Kidney tubule cell (primary cell): Measurements from ENCODE around the gene SNX9.
"Not testable (repeated sequence)": the region's sequence is repeated elsewhere in the genome, so short reads cannot be mapped to it uniquely, and the experiment has no call there.

Experiments used
- DNase-seq: peaks from one replicate; pipeline ENCODE4 v3.0.0-alpha.2; 2018; ENCODE audit warnings: low spot score

The SNX9 gene

DNA sequence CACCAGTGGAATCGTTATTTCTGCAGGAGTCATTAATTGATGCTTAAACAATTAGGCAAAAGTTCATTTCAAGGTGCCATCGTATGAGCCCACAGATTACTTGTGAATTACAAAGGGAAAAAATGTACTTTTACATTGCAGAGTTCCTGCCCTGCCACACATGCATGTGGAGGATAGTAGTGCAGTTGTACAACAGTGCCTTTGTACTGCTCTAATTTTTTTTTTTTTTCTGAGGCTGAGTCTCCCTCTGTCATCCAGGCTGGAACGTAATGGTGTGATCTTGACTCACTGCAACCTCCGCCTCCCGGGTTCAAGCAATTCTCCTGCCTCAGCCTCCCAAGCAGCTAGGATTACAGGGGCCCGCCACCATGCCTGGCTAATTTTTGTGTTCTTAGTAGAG, 132.6 kb downstream of the SNX9 start:
- DNase-seq = no peak

DNA sequence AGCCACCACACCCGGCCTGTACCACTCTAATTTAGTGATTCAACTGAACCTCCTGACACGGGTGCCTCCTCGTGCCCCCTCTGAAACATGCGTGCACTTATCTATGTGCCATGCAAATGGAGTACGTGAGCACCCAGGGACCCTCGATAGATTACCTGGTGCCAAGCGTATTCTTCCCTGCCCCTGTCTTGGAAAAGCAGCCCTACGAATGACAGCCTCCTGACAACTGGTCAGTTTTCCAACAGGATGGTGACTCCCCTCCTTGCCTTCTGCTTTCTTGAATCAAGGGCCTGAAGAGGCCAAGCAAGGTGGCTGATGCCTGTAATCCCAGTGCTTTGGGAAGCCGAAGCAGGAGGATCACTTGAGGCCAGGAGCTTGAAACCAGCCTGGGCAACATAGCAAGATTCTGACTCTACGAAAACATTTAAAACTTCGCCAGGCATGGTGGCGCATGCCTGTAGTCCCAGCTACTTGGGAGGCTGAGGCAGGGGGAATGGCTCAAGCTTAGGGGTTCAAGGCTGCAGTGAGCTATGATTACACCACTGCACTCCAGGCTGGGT, 133.2 kb downstream of the SNX9 start:
- DNase-seq = no peak

DNA sequence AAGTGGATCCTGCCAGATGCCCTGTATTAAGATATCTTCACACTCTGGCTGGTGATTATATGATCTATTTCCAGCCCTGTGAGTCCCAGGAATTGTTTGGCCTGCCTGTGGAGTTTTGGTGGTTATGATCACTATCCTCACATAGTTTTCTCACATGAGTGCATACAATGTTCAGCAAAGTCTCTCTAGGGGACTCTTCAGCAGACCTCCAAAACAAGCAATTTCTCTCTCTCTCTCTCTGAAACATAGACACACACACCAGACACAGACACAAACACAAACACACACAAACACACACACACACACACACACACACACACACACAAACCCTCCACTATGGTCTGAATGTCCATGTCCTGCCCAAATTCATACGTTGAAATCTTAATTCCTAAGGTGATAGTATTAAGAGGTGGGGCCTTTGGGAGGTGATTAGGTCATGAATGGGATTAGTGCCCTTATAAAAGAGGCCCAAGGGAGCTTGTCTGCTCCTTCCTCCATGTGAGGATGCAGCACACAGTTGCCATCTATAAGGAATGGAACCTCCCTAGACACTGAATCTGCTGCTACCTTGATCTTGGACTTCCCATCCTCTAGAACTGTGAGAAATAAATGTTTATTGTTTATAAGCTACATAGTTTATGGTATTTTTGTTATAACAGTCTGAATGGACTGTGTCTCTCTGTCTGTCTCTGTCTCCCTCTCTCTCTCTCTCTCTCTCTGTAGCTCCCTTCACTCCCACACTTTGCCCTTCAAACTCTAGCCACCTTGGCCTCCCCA, 136.6 kb downstream of the SNX9 start:
- no peak for DNase-seq

DNA sequence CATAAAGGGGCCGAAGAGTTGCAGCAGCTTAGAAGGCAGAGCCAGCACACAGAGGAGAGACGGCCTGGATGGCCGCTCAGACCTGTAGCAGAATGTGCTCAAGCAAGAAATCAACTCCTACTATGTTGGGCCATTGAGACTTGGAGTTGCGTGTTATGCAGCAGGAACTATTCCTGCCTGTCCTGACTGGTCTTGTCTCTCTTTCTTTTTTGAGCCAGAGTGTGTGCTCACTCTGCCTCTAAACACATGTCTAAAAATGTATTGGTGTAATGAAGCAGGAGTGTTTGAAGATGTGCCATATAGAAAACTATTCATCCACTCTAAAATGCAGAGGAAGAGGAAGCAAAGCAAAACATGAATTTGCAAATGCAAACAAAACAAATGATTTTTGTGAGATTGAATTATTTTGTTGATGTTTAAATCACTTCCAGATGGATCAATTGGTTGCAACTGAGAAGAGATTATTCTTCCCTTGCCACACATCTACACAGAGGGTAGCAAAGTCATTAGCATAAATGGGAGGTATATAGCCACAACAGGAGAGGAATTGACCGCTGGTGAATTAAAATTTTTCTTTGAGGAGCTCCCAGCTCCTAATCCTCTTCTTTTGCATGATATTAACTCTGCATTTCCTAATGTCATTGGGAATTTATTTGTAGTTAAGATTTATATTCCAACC, 138.2 kb downstream of the SNX9 start:
- DNase-seq = no peak

DNA sequence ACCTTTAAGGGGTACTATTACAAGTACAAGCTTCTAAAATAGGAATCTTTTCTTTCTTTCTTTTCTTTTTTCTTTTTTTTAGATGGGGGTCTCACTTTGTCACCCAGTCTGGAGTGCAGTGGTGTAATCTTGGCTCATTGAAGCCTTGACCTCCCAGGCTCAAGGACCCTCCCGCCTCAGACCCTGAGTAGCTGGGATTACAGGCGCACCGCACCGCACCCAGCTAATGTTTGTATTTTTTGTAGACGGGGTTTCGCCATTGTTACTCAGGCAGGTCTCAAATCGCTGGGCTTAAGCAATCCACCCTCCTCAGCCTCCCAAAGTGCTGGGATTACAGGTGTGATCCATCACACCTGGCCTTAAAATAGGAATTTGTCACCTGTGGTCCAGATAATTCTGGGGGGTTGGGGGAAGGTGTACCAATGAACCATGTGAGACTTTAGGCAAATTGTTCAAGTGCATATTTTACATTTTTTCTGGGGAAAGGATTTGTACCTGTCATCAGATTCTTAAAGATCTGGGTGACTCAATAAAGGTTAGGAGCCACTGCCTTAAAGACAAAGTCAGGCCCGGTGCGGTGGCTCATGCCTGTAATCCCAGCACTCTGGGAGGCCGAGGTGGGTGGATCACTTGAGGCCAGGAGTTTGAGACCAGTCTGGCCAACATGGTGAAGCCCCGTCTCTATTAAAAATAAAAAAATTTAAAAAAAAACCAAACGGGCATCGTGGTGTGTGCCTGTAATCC, 139.0 kb downstream of the SNX9 start:
- no peak for DNase-seq

DNA sequence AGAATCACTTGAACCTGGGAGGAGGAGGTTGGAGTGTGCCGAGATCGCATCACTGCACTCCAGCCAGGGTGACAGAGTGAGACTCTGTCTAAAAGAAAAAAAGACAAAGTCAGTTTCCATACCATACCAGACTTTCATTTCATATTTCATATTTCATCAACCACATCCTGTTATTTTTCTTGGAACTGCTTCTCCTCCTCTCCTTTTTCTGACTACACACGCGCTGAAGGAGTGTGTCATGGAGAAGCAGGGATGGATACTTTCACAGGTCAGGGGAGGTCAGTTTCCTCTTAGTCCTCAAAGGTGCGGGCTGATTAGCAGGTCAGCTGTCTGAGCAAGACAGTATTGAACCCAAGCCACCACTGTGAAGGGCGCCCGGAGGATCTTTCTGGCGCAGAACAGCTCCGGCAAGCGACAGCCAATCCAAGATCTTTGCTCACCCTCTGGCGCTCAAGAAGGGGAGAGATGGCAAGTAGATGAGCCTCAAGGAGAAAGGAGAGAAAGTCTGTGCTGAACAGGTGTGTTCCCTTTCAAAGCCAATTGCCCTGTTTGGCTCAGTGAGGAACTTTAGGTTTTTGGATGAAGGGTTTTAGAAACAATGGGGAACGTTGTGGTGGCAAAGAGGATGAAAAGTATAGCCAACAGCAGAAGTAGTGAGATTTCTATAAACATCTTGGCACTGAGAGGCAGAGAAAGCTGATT, 139.7 kb downstream of the SNX9 start:
- no peak for DNase-seq

DNA sequence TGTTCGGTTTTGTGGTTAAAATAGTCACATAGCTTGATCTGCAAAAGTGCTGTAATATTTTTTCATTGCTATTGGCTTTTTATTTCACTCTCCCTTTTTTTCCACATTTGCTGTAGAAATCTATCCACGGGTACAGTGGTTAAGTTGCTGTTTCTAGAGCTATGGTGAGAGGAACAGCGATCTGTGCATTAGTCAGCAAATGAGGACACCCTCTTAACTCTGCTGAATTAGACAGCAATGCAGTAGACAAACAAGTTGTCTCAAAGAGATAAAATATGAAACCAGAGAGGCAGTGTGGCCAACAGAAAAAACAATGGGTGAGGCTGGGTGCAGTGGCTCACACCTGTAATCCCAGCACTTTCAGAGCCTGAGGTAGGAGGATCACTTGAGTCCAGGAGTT, 141.1 kb downstream of the SNX9 start:
- DNase-seq = no peak

DNA sequence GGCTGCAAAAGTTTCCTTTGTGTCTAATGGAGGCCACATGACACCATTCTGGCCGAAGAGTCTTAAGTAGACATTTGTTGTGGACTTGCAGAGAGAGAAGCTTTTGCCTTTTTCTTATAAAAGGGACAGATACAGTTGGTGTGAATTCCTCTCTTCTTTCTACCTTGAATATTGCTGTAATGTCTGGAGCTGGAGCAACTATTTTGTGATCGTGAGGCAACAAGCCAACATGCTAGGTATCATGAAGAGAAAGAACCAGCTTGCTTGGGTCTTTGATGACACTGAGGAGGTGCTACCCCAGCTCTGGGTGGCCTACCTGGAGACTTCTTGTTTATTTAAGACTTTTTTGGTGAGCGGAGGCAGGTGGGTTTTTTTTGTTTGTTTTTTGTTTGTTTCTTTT, 142.3 kb downstream of the SNX9 start:
- DNase-seq = no peak

DNA sequence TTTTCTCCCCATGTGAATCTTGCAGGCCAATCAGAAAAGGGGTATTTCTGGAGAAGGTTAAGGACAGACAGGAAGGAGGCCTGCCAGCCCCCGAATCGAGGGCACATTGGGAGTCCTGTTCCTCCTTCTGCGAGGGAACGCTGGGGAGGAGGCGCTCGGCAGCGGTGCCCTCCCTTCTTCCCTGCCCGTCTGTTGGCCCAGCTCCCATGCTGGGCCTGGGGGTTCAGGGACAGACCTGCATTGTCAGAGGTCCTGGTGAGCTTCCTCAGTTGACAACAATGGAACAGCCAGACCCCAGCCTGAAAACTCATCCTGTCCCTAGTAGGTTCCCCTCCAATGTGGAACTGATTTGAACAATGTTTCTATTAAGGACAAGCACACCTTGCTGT, 143.5 kb downstream of the SNX9 start:
- DNase-seq = no peak

DNA sequence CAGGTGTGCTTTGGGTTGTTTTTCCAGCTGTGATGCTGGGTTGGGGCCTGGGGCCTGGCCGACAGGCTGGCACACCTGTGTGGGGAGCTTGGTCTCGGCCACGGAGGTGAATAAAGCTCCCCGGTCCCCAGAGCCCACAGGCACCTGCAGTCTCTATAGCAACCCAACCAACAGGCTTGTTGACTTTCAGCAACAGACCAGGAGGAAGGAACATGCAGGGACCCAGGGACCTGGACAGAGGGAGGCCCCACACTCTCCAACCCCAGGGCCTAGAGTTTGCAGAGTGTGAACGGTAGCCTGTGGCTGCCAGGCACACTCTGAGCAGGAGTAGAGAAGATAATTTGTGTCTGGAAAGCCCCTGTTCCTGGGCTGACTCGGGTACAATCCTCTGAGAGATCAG, 144.0 kb downstream of the SNX9 start:
- no peak for DNase-seq

DNA sequence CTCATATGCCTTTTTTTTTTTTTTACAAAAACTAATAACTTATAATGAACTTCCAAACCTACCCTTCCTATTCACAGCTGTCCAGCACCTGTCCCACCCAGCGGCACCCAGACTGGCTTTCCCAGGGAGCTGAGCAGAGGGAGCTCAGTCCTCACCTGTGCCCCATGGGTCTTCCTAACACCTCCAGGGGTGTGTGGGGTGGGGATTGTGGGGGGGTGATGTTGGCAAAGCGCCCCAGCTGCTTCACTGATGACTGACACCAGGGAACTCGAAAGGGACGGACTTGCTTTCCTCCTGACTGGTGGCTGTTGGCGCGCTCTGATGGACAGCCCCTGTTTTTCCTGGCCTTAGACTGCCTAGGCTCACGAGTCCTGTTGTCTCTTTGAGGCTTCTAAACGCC, 144.4 kb downstream of the SNX9 start:
- DNase-seq = no peak

DNA sequence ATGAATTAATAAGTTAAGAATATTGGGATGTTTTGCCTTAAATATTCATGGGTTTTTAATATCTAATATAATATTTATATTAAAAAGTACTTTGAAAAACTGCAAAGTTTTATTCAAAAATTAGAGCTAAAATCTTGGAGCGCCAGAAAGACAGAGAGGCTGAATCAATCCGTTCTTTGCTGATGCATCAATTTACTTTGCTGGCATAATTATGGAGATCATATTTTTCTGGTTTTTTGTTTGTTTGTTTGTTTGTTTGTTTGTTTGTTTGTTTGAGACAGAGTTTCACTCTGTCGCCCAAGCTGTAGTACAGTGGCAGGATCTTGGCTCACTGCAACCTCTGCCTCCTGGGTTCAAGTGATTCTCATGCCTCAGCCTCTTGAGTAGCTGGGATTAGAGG, 149.1 kb downstream of the SNX9 start:
- DNase-seq = not testable (repeated sequence)

DNA sequence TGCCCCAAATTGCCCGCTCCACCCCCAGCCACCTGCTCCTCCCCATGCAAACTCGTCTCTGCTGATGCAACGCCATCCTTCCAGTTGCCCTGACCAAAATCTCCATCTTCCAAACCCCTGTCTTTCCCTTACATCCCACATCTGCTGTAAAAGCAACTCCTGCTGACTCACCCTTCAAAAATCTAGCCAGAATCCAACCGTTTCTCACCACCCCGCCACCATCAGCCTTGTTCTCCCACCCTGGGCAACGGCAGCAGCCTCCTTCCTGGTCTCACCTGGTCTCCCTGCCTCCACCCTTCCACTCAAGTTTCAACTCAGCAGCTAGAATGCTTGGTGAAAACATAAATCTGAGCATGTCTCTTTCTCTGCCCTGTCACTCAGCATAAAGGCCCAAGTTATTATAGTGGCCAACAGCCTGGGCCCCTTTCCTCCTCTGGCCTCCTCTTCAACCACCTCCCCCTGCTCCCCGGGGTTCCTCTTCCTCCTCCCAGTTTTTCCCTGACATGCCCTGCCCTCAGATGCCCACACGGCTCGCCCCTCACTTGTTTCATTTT, 151.4 kb downstream of the SNX9 start:
- DNase-seq = no peak

DNA sequence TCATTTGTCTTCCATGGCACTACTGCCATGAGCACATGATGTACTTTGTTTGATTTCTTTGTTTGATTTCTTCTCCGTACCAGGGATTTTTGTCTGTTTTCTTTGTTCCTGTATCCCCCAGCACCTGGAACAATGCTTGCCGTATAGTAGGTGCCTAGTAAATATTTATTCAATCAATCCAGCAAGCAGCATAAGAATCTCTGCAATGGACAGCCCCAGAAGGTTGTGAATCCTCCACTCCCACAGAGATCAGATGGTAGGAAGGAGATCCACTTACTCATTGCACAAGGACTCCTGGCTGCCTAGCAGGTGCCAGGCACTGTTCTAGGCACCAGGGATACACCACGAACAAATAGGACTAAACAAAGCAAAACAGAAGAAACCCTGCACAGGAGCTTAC, 151.9 kb downstream of the SNX9 start:
- DNase-seq = no peak

DNA sequence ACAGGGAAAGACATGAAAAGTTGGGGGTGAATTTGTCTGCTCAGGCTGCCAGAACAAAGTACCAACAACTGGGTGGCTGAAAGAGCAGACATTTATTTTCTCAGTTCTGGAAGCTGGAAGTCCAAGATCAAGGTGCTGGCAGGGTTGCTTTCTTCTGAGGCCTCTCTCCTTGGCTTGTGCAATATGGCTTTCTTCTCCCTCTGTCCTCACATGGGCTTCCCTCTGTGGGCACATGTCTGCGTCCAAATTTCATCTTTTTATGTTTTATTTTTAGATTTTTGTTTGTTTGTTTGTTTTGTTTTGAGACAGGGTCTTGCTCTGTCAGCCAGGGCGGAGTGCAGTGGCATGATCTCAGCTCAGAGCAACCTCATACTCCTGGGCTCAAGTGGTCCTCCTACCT, 152.4 kb downstream of the SNX9 start:
- no peak for DNase-seq

DNA sequence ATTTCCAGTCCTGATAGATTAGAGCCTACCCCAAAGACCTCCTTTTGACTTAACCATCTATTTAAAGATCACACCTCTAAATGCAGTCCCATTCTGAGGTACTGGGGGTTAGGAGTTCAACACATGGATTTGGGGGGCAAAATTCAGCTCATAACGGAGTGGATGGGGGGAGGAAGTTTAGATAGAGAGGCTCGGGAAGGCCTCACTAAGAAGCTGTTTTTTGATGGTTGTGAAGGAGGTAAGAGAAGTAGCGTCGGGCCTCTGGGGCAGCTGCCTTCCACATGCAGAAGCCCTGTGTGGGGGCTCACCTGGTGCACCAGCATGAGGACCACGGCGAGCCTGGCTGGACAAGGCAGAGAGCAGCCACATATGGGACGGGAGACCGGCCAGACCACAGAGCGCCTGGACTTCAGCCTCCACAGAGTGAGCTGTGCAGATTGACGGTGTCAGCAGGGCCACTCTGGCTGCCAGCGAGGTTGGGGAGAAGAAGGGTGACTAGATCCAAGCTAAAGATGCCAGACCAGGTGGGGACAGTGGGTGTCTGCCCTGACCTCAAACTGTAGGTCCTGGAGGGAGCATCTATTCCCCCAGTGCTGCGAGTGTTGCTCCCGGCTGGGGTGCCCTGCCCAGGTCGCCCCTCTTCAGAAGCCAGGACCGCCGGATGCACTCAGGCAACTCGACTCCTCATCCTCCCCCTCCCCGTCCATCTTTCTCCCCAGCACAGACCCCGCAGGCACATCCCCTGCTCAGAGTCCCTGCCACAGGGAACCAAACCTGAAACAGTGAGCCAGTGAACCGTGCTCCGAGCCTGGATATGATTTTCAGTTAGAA, 153.5 kb downstream of the SNX9 start:
- DNase-seq = no peak

DNA sequence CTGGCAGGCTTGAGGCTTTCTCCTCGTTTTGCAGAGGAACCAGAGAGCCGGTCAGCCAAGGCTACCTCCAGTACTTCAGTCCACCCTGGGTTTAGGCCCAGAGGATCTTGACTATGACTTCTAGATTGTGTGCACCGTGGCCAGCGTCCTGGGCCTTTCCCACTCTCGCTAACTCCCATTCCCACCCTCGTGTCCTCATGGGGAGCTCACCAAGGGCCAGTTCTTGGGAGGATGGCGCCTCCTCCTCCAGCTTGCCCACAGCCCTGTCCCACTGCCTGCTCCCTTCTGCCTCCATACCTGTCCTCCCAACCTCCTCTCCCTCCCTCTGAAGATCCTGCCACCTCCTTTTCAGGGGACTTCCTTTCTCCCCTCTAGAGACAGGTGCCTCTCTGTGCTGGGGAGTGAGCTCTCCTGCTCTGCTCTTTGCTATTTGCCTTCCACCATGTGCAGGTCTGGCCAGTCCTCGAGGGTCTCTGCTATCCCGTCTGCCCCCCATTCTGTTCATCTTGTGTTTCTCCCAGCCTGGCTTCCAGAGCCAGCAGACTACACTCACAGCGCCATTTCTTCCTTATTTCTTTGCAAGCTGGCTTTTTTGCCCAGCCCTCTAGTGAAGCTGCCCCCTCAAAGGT, 154.2 kb downstream of the SNX9 start:
- no peak for DNase-seq

DNA sequence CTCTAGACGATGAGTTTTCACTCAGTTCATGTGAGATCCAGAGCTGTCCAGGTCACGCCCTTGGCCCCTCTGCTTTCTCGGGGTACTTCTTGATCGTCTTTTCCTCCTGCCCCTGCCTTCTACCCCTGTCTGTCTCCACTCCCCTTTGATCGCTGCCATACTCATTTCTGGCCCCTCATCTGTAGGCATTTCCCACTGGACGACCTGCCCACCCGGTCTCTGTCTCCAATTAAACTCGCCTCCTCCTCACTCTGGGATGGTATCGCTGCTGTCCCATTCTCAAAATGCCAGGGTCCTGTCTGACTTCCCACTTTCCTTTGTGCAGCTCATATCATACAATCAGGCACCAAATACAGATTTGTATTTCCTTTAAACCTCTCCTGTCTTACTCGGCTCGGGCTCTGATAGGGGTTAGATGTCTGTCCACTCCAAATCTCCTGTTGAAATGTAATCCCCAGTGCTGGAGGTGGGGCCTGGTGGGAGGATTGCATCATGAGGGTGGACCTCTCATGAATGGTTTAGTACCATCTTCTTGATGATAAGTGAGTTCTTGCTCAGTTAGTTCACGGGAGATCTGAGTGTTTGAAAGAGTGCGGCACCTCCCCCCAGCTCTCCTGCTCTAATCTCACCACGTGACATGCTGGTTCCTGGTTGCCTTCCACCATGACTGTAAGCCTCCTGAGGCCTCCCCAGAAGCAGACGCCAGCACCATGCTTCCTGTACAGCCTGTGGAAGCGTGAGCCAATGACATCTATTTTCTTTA, 155.2 kb downstream of the SNX9 start:
- DNase-seq = no peak

DNA sequence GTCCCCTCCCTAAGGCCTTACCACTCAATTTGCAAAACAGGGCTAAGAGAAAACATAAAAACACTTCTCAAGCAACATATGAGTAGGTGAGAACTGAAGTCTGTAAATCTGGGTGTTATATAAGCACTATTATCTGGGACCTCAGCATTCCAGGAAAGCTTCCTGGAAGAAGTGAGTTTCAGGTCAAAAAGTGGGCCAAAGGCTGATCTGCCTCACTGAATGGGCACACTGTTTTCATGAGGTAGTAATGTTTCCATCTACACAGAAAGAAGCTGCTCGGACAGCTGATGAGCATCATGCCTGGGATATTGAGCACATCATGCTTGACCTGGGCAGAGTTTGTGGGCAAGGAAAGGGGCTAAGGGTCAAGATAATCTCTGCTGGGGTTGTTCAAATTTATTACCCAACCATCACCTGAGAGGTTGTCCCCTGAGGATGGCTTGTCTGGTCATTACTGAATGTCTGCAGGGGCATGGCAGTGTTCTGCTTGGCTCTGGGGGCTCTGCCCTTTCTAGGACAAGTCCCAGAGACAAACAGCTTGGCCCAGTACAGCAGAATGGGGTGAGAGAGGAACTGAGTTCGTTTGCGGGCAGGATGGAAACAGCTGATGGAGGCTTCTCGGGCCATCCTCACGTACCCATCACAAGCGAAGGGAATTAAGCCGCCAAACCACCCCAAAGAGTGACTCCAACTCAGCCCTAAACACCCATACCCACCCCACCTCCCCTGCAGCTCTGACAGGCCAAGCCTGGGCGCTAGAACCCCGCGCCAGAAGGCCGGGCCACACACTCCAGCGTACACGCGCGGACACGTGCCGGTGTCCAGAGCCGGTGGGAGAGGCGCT, 157.5 kb downstream of the SNX9 start:
- no peak for DNase-seq
